Mesendoderm (in vitro differentiated cells): ENCODE results near the gene ATF6.
A peak's percentile ranks its signal among the peaks of the same experiment; 100 is the strongest.

Experiments
- DNase-seq: peaks from one replicate; pipeline ENCODE4 v3.0.0; 2013
- H2AK5ac ChIP-seq: 2 replicates; pipeline ENCODE4 v1.6.1; 2013; ENCODE audit warnings: low read length, inconsistent platforms
- H2BK120ac ChIP-seq: 2 replicates; pipeline ENCODE4 v1.6.1; 2013; ENCODE audit warnings: low read depth, mild to moderate bottlenecking, low read length, moderate library complexity, mixed read lengths
- H2BK15ac ChIP-seq: replicated peaks from 2 replicates; pipeline ENCODE4 v1.6.1; 2013; ENCODE audit warnings: low read depth, mild to moderate bottlenecking, moderate library complexity
- H2BK5ac ChIP-seq: 2 replicates; pipeline ENCODE4 v1.6.1; 2013; ENCODE audit warnings: low read length, inconsistent platforms
- H3K18ac ChIP-seq: 2 replicates; pipeline ENCODE4 v1.6.1; 2013; ENCODE audit warnings: mild to moderate bottlenecking, low read length, mixed read lengths
- H3K23ac ChIP-seq: one replicate; pipeline ENCODE4 v1.6.1; 2013; ENCODE audit warnings: low read length
- H3K27ac ChIP-seq: 2 replicates; pipeline ENCODE4 v1.5.1; 2013; ENCODE audit warnings: low read depth, mild to moderate bottlenecking, inconsistent platforms, low read length, moderate library complexity
- H3K27me3 ChIP-seq: 2 replicates; pipeline ENCODE4 v1.6.1; 2013; ENCODE audit warnings: low read length, control low read depth, mild to moderate bottlenecking, inconsistent platforms; ENCODE audit not compliant: insufficient read depth, poor library complexity
- H3K36me3 ChIP-seq: 2 replicates; pipeline ENCODE4 v1.6.1; 2013; ENCODE audit warnings: low read length, inconsistent platforms; ENCODE audit not compliant: control insufficient read depth, insufficient read depth
- H3K4ac ChIP-seq: one replicate; pipeline ENCODE4 v1.6.1; 2013; ENCODE audit warnings: low read depth, mild to moderate bottlenecking, low read length, moderate library complexity
- H3K4me1 ChIP-seq: 2 replicates; pipeline ENCODE4 v1.6.1; 2013; ENCODE audit warnings: low read depth, low read length, inconsistent platforms; ENCODE audit not compliant: control insufficient read depth
- H3K4me2 ChIP-seq: 2 replicates; pipeline ENCODE4 v1.6.1; 2013; ENCODE audit warnings: low read length
- H3K4me3 ChIP-seq: 2 replicates; pipeline ENCODE4 v1.5.1; 2013; ENCODE audit warnings: mild to moderate bottlenecking, low read length
- H3K56ac ChIP-seq: one replicate; pipeline ENCODE4 v1.6.1; 2013; ENCODE audit warnings: low read length
- H3K79me1 ChIP-seq: 2 replicates; pipeline ENCODE4 v1.6.1; 2013; ENCODE audit warnings: low read length, inconsistent platforms
- H3K79me2 ChIP-seq: 2 replicates; pipeline ENCODE4 v1.6.1; 2013; ENCODE audit warnings: mild to moderate bottlenecking, low read length; ENCODE audit not compliant: control insufficient read depth, insufficient read depth
- H3K9ac ChIP-seq: 2 replicates; pipeline ENCODE4 v1.6.1; 2013; ENCODE audit warnings: low read length, inconsistent platforms
- H4K5ac ChIP-seq: one replicate; pipeline ENCODE4 v1.6.1; 2013; ENCODE audit warnings: low read length
- H4K8ac ChIP-seq: one replicate; pipeline ENCODE4 v1.6.1; 2013; ENCODE audit warnings: low read depth, mild to moderate bottlenecking, control low read depth, low read length, moderate library complexity
- WGBS: extraction: QIAGEN DNeasy Blood & Tissue Kit; methylation state at CpG from one replicate; pipeline ENCODE4 v1.1.7; 2013; ENCODE audit warnings: low lambda C conversion rate, missing lambda C conversion rate; ENCODE audit not compliant: insufficient coverage; ENCODE audit errors: extremely low coverage; 5-methylcytosine and 5-hydroxymethylcytosine counted together

The ATF6 gene

DNA sequence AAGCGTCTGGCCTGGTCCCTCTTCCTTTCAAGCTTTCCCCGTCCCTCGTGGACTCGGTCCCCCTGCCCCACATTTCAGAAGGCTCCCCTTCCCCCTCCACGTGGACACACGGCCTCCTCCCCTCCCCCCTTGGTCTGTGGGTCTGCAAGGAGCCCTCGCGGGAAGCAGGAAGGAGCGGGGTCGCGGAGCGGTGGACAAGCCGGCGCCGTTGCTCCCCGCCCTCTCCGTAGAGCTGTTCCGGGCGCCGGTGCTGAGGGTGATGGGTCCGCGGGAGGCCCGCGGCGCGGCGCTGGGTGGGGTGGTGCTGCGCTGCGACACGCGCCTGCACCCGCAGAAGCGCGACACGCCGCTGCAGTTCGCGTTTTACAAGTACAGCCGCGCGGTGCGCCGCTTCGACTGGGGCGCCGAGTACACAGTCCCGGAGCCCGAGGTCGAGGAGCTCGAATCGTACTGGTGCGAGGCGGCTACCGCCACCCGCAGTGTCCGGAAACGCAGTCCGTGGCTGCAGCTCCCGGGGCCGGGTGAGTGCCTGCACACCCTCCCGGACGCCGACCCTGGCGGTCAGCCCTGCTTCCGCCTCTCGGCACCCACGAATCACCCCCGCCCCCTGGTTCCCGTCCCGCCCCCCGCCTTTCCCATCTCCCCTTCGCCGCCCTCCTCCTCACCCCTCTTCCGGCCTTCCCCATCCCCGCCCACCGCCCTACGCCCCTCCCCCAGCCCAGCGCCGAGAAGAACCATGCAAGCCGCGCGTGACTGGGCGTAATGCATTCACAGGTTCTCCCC is 39.5 kb upstream of the ATF6 start:
- no peaks in the 10 kb centered on the region for H3K36me3 ChIP-seq
- no peaks in the 10 kb centered on the region for H3K79me1 ChIP-seq
- DNase-seq, result peak; percentile 90
- no peak overlapping the region for H4K8ac ChIP-seq
- peak overlapping the region; percentile 83 for H3K9ac ChIP-seq
- H3K4me2 ChIP-seq, result peak overlapping the region; percentile 99
- H3K79me2 ChIP-seq, result no peaks in the 10 kb centered on the region
- H2BK5ac ChIP-seq, result peak overlapping the region; percentile 58
- WGBS, result no CpG with 5 or more reads among the region's 83 CpGs
- peaks cover 8% of the 10 kb centered on the region for H3K4me1 ChIP-seq
- H3K23ac ChIP-seq, result no peak overlapping the region
- H3K18ac ChIP-seq, result peak overlapping the region; percentile 3
- H2AK5ac ChIP-seq, result no peak overlapping the region
- H2BK15ac ChIP-seq, result no peak overlapping the region
- H3K4me3 ChIP-seq, result peak overlapping the region; percentile 65
- H3K56ac ChIP-seq, result peak overlapping the region; percentile 96
- peak overlapping the region; percentile 22 for H3K27ac ChIP-seq
- peak overlapping the region; percentile 94 for H3K4ac ChIP-seq
- no peak overlapping the region for H2BK120ac ChIP-seq
- no peak overlapping the region for H4K5ac ChIP-seq
- H3K27me3 ChIP-seq, result peaks cover 2% of the 10 kb centered on the region

- Histone ChIP-seq H3K56ac (peak overlapping the region; percentile 89), H2AK5ac (no peak overlapping the region), H3K79me1 (no peaks in the 10 kb centered on the region), H2BK5ac (no peak overlapping the region), H4K5ac (no peak overlapping the region), H3K4me1 (peaks cover 9% of the 10 kb centered on the region), H3K23ac (peak overlapping the region; percentile 6), H3K36me3 (no peaks in the 10 kb centered on the region), H3K27ac (no peak overlapping the region), H3K27me3 (peaks cover 2% of the 10 kb centered on the region), H4K8ac (no peak overlapping the region), H3K4me2 (peak overlapping the region; percentile 73), H3K9ac (peak overlapping the region; percentile 83), H2BK120ac (no peak overlapping the region), H3K18ac (peak overlapping the region; percentile 70), H3K4me3 (peak overlapping the region; percentile 61), H3K4ac (peak overlapping the region; percentile 94), H3K79me2 (no peaks in the 10 kb centered on the region), H2BK15ac (no peak overlapping the region)
- WGBS, result no CpG with 5 or more reads among the region's 38 CpGs
- no peak for DNase-seq
These were observed 38.7 kb upstream of the ATF6 start for GRCh38 chr1:161727256-161727924.

- WGBS, result no CpG with 5 or more reads among the region's 7 CpGs
- no peaks in the 10 kb centered on the region for H3K36me3 ChIP-seq
- no peak overlapping the region for H3K27ac ChIP-seq
- H2BK120ac ChIP-seq, result no peak overlapping the region
- no peak overlapping the region for H3K4me2 ChIP-seq
- no peak for DNase-seq
- no peak overlapping the region for H2BK15ac ChIP-seq
- H3K18ac ChIP-seq, result no peak overlapping the region
- H4K5ac ChIP-seq, result no peak overlapping the region
- H3K9ac ChIP-seq, result no peak overlapping the region
- H2BK5ac ChIP-seq, result no peak overlapping the region
- no peaks in the 10 kb centered on the region for H3K79me2 ChIP-seq
- H3K79me1 ChIP-seq, result no peaks in the 10 kb centered on the region
- H3K4me3 ChIP-seq, result no peak overlapping the region
- peaks cover 9% of the 10 kb centered on the region for H3K4me1 ChIP-seq
- H3K23ac ChIP-seq, result no peak overlapping the region
- no peak overlapping the region for H4K8ac ChIP-seq
- peaks cover 2% of the 10 kb centered on the region for H3K27me3 ChIP-seq
- no peak overlapping the region for H2AK5ac ChIP-seq
- no peak overlapping the region for H3K56ac ChIP-seq
- no peak overlapping the region for H3K4ac ChIP-seq
These were observed 37.5 kb upstream of the ATF6 start for GRCh38 chr1:161728376-161729226.

DNA sequence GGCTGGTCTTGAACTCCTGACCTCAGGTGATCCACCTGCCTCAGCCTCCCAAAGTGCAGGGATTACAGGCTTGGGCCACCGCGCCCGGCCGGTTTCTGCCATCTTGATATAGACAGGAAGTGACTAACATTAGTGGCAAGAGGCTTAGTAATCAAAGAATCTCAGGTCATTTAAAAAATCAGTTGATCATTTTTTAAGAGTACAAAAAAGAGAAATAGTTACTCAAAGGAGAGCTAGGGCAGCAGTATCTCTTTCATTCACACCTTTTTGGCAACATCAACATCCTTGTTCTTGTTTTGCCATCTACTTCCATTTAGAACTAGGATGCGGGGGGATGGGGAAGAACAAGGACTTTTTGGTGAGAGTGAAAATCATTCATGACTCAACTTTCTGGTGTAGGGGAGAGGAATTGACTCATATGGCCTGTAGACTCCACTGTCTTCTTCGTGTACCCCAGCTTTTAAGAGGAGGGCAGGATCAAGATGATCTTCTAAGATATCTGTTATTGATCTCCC is 36.0 kb upstream of the ATF6 start:
- H2BK15ac ChIP-seq, result no peak overlapping the region
- H4K5ac ChIP-seq, result no peak overlapping the region
- no peak overlapping the region for H3K4ac ChIP-seq
- no peak overlapping the region for H3K4me3 ChIP-seq
- no peaks in the 10 kb centered on the region for H3K79me1 ChIP-seq
- H3K4me1 ChIP-seq, result peaks cover 9% of the 10 kb centered on the region
- H4K8ac ChIP-seq, result no peak overlapping the region
- no peak overlapping the region for H3K23ac ChIP-seq
- no peaks in the 10 kb centered on the region for H3K27me3 ChIP-seq
- no peak overlapping the region for H2AK5ac ChIP-seq
- no peak overlapping the region for H3K18ac ChIP-seq
- H3K27ac ChIP-seq, result no peak overlapping the region
- H3K9ac ChIP-seq, result no peak overlapping the region
- H3K79me2 ChIP-seq, result no peaks in the 10 kb centered on the region
- H3K4me2 ChIP-seq, result no peak overlapping the region
- H2BK120ac ChIP-seq, result no peak overlapping the region
- H3K36me3 ChIP-seq, result no peaks in the 10 kb centered on the region
- no peak for DNase-seq
- WGBS, result no CpG with 5 or more reads among the region's 6 CpGs
- H2BK5ac ChIP-seq, result no peak overlapping the region
- no peak overlapping the region for H3K56ac ChIP-seq

- Histone ChIP-seq H3K4me2 (no peak overlapping the region), H3K36me3 (no peaks in the 10 kb centered on the region), H3K4me3 (no peak overlapping the region), H3K4me1 (peaks cover 9% of the 10 kb centered on the region), H3K79me2 (no peaks in the 10 kb centered on the region), H2BK120ac (no peak overlapping the region), H3K79me1 (no peaks in the 10 kb centered on the region), H3K4ac (no peak overlapping the region), H3K56ac (no peak overlapping the region), H4K5ac (no peak overlapping the region), H3K9ac (no peak overlapping the region), H3K18ac (no peak overlapping the region), H2AK5ac (no peak overlapping the region), H3K23ac (no peak overlapping the region), H3K27ac (peak overlapping the region; percentile 57), H3K27me3 (no peaks in the 10 kb centered on the region), H2BK15ac (no peak overlapping the region), H4K8ac (no peak overlapping the region), H2BK5ac (no peak overlapping the region)
- peak; percentile 59 for DNase-seq
- WGBS, result no CpG with 5 or more reads among the region's 6 CpGs
These were observed 34.9 kb upstream of the ATF6 start for GRCh38 chr1:161731241-161731640.
